Gastrocnemius medialis (tissue), 4 donors: ENCODE data around the gene CCSER1.

Experiments used
- CTCF ChIP-seq, 5 experiments: fragments of 450-650 bp in 3 of 5; fragments of 200-600 bp in 2 of 5; sonication (generic) in 2 of 5; IDR thresholded peaks in 4 of 5; conservative IDR thresholded peaks in 1 of 5; 1 replicate in 4 of 5; 2 replicates in 1 of 5; pipeline ENCODE4 v1.5.1; 2016 to 2019; ENCODE audit warnings: antibody characterized with exemption in 5 of 5, mild to moderate bottlenecking in 3 of 5, moderate library complexity in 3 of 5
- POLR2A ChIP-seq, 2 donors: fragments of 450-650 bp; IDR thresholded peaks; one replicate each; pipeline ENCODE4 v1.6.1; 2017; ENCODE audit warnings: antibody characterized with exemption in 2 of 2, mild to moderate bottlenecking in 2 of 2, moderate library complexity in 2 of 2

- no peak for TF ChIP-seq POLR2A (IDR thresholded peaks at IDR 0.05)
- no peak for TF ChIP-seq CTCF (IDR thresholded peaks at IDR 0.05 in 4 of 5, conservative IDR thresholded peaks at IDR 0.05 in 1 of 5)
These were observed 56.1 kb downstream of the CCSER1 start for GRCh38 chr4:90183254-90183653.
